HG03025 (cell line): ENCODE data around the gene PLTP.
"Not testable (repeated sequence)": the region's sequence is repeated elsewhere in the genome, so short reads cannot be mapped to it uniquely, and the experiment has no call there.

Experiments
- ATAC-seq: cut with Tn5 transposase; IDR thresholded peaks from one replicate; pipeline ENCODE4 v1.9.1; 2021; ENCODE audit warnings: mild to moderate bottlenecking, moderate library complexity; ENCODE audit not compliant: unreplicated experiment, low FRiP score

PLTP gene

GRCh38 chr20:45911486-45912343 lies at the start of gene PLTP:
Gene PLTP, minus strand, starts transcription at chr20:45912155. Its CDS starts 703 bp downstream, at chr20:45911452.
- no peak for ATAC-seq

GRCh38 chr20:45959956-45960630 lies 48.1 kb upstream of the PLTP start:
- ATAC-seq: no peak

- ATAC-seq: no peak
These were observed 47.2 kb upstream of the PLTP start for GRCh38 chr20:45959126-45959525.

- ATAC-seq: no peak
These were observed 46.6 kb upstream of the PLTP start for GRCh38 chr20:45958593-45958992.

GRCh38 chr20:45957021-45957941 lies 45.3 kb upstream of the PLTP start:
- no peak for ATAC-seq

- ATAC-seq: not testable (repeated sequence)
These were observed 44.4 kb upstream of the PLTP start for GRCh38 chr20:45956326-45956725.

GRCh38 chr20:45953672-45954071 lies 41.7 kb upstream of the PLTP start:
- no peak for ATAC-seq

GRCh38 chr20:45952861-45953260 lies 40.9 kb upstream of the PLTP start:
- no peak for ATAC-seq

- no peak for ATAC-seq
These were observed 40.2 kb upstream of the PLTP start for GRCh38 chr20:45951925-45952834.

GRCh38 chr20:45950330-45950646 lies 38.3 kb upstream of the PLTP start:
- ATAC-seq: no peak

- no peak for ATAC-seq
These were observed 37.8 kb upstream of the PLTP start for GRCh38 chr20:45949542-45950329.

- no peak for ATAC-seq
These were observed 37.0 kb upstream of the PLTP start for GRCh38 chr20:45948742-45949541.

GRCh38 chr20:45948261-45948733 lies 36.3 kb upstream of the PLTP start:
- no peak for ATAC-seq

GRCh38 chr20:45947110-45947866 lies 35.3 kb upstream of the PLTP start:
- ATAC-seq: no peak

GRCh38 chr20:45946149-45946970 lies 34.4 kb upstream of the PLTP start:
- ATAC-seq: no peak

GRCh38 chr20:45945678-45946148 lies 33.8 kb upstream of the PLTP start:
- ATAC-seq: no peak
